A549 (cell line): ENCODE measurements around the gene ZNF622. TPM values are rescaled to one million over a fixed set of nuclear protein-coding genes. Genes with fewer than 3 reads are reported as not detected.

Experiments
- ATAC-seq, 2 experiments: fragments of 200-7000 bp in 1 of 2; fragments of >200 bp in 1 of 2; cut with Nextera tagmentation in 1 of 2; cut with Tn5 transposase in 1 of 2; 3 replicates each; pipeline versions ENCODE4 v1.8.0 to v1.9.1; 2018 to 2020; ENCODE audit warnings: mild to moderate bottlenecking in 1 of 2, moderate library complexity in 1 of 2
- CTCF ChIA-PET: fragments of 300-600 bp; sonication (Branson Sonifier 250); formaldehyde crosslinking; extraction: SDS; loops from one replicate; lab custom pipeline; 2021; ENCODE audit warnings: antibody characterized with exemption, inconsistent platforms; lab: Yijun Ruan, JAX
- POLR2A ChIA-PET: fragments of 350-600 bp; formaldehyde crosslinking; extraction: SDS; loops from one replicate; lab custom pipeline; 2021; ENCODE audit warnings: antibody characterized with exemption, inconsistent platforms; lab: Yijun Ruan, JAX
- DNase-seq, 2 experiments: peaks; one replicate each; pipeline versions ENCODE4 v3.0.0 to v3.0.0-alpha.2; 2011 to 2016; ENCODE audit warnings: low read depth in 1 of 2, low spot score in 1 of 2
- FAIRE-seq: peaks from 2 replicates; lab custom pipeline; 2011; peaks lifted over from hg19 to GRCh38; lab: Jason Lieb, UNC
- H3K27ac ChIP-seq, 2 experiments: fragments of >200 bp; sonication (Bioruptor Twin); formaldehyde crosslinking; 3 replicates each; pipeline ENCODE4 v1.5.1; 2016 to 2017
- H3K4me1 ChIP-seq: fragments of >200 bp; sonication (Bioruptor Twin); formaldehyde crosslinking; 3 replicates; pipeline ENCODE4 v1.6.1; 2016
- H3K4me2 ChIP-seq: fragments of >200 bp; sonication (Bioruptor Twin); formaldehyde crosslinking; 3 replicates; pipeline ENCODE4 v1.6.1; 2016
- H3K4me3 ChIP-seq: fragments of >200 bp; sonication (Bioruptor Twin); formaldehyde crosslinking; 3 replicates; pipeline ENCODE4 v1.5.1; 2016
- H3K9me3 ChIP-seq: fragments of >200 bp; sonication (Bioruptor Twin); formaldehyde crosslinking; 3 replicates; pipeline ENCODE4 v1.6.1; 2016
- CBX2 ChIP-seq: fragments of 200-600 bp; sonication (generic); IDR thresholded peaks from 2 replicates; pipeline ENCODE4 v1.6.1; 2016; ENCODE audit warnings: low read depth, mild to moderate bottlenecking, borderline replicate concordance
- CHD4 ChIP-seq: fragments of 200-600 bp; sonication (generic); IDR thresholded peaks from 2 replicates; pipeline ENCODE4 v1.6.1; 2016; ENCODE audit warnings: antibody characterized with exemption, mild to moderate bottlenecking, borderline replicate concordance
- CTCF ChIP-seq: fragments of >200 bp; sonication (Bioruptor Twin); formaldehyde crosslinking; IDR thresholded peaks from 3 replicates; pipeline ENCODE4 v1.5.1; 2016
- E2F6 ChIP-seq: IDR thresholded peaks from 2 replicates; pipeline ENCODE4 v1.6.1; 2012; ENCODE audit warnings: low read depth, borderline replicate concordance
- ELK1 ChIP-seq: fragments of 150-350 bp; IDR thresholded peaks from 2 replicates; pipeline ENCODE4 v1.6.1; 2014; ENCODE audit warnings: low read depth, mild to moderate bottlenecking, low read length
- EP300 ChIP-seq, 2 experiments: fragments of >200 bp; sonication (Bioruptor Twin); formaldehyde crosslinking; IDR thresholded peaks; 2 replicates in 1 of 2; 3 replicates in 1 of 2; pipeline ENCODE4 v1.6.1; 2016 to 2017
- FOSB ChIP-seq: fragments of 250-450 bp; sonication (Bioruptor Pico); IDR thresholded peaks from 2 replicates; pipeline ENCODE4 v1.5.0; 2020; ENCODE audit warnings: mild to moderate bottlenecking, moderate library complexity
- GATA3 ChIP-seq: IDR thresholded peaks from 2 replicates; pipeline ENCODE4 v1.6.1; 2012; ENCODE audit warnings: borderline replicate concordance
- HOXA7 ChIP-seq: fragments of 250-450 bp; sonication (Bioruptor Pico); IDR thresholded peaks from 2 replicates; pipeline ENCODE4 v1.5.0; 2020; ENCODE audit warnings: mild to moderate bottlenecking, moderate library complexity
- HOXB5 ChIP-seq: fragments of 250-450 bp; sonication (Bioruptor Pico); IDR thresholded peaks from 2 replicates; pipeline ENCODE4 v1.5.0; 2020; ENCODE audit warnings: mild to moderate bottlenecking, moderate library complexity
- JUNB ChIP-seq: fragments of >200 bp; sonication (Bioruptor Twin); formaldehyde crosslinking; IDR thresholded peaks from 2 replicates; pipeline ENCODE4 v1.6.1; 2016
- MAFK ChIP-seq: fragments of 450-650 bp; IDR thresholded peaks from 2 replicates; pipeline ENCODE4 v1.6.1; 2014; ENCODE audit not compliant: partially characterized antibody
- MAZ ChIP-seq: fragments of 150-350 bp; IDR thresholded peaks from 2 replicates; pipeline ENCODE4 v1.6.1; 2014; ENCODE audit warnings: antibody characterized with exemption, low read depth, low read length, borderline replicate concordance
- NFE2L2 ChIP-seq: fragments of 150-350 bp; conservative IDR thresholded peaks from 2 replicates; pipeline ENCODE4 v1.6.1; 2014; ENCODE audit warnings: low read length
- NR3C1 ChIP-seq: fragments of >200 bp; sonication (Bioruptor Twin); formaldehyde crosslinking; IDR thresholded peaks from 3 replicates; pipeline ENCODE4 v1.6.1; 2017
- PHF8 ChIP-seq: fragments of 200-600 bp; sonication (generic); IDR thresholded peaks from 2 replicates; pipeline ENCODE4 v1.6.1; 2016; ENCODE audit warnings: low read depth, mild to moderate bottlenecking, antibody characterized with exemption, moderate library complexity, borderline replicate concordance
- POLR2A ChIP-seq: IDR thresholded peaks from 2 replicates; pipeline ENCODE4 v1.6.1; 2012; ENCODE audit warnings: mild to moderate bottlenecking, low read length
- RARB ChIP-seq: fragments of 250-450 bp; sonication (Bioruptor Pico); IDR thresholded peaks from 2 replicates; pipeline ENCODE4 v1.8.0; 2021; ENCODE audit warnings: mild to moderate bottlenecking, moderate library complexity
- RCOR1 ChIP-seq: fragments of 150-350 bp; IDR thresholded peaks from 2 replicates; pipeline ENCODE4 v1.6.1; 2014; ENCODE audit warnings: antibody characterized with exemption, low read length, low read depth
- RNF2 ChIP-seq: fragments of 200-600 bp; sonication (generic); IDR thresholded peaks from 2 replicates; pipeline ENCODE4 v1.6.1; 2016; ENCODE audit warnings: low read depth, mild to moderate bottlenecking, antibody characterized with exemption, moderate library complexity, borderline replicate concordance
- USF2 ChIP-seq: fragments of 450-650 bp; IDR thresholded peaks from 2 replicates; pipeline ENCODE4 v1.6.1; 2014; ENCODE audit warnings: antibody characterized with exemption
- WGBS: methylation state at CpG from one replicate; pipeline ENCODE4 v1.1.6; 2017; ENCODE audit errors: missing lambda C conversion rate; 5-methylcytosine and 5-hydroxymethylcytosine counted together
- polyA plus RNA-seq, 4 experiments: library from polyadenylated mRNA; depleted of rRNA in 3 of 4; stranded (reverse); fragments of >200 nt; fragmentation: RNase III in 1 of 4; extraction: RNeasy Plus Mini Kit Qiagen cat#74134 plus additional on column Dnase treatment in 1 of 4; gene quantifications; 2 replicates in 3 of 4; 3 replicates in 1 of 4; pipeline ENCODE4 v1.2.3, GENCODE V29; 2011 to 2017

The ZNF622 gene
- polyA plus RNA-seq, 2 of the 4 experiments (the other 2 are of a cell fraction): 23.2 to 38.0 TPM

GRCh38 chr5:16413166-16413860 lies 52.3 kb downstream of the ZNF622 start:
- no peak overlapping the region for H3K27ac ChIP-seq
- no peak overlapping the region for H3K4me2 ChIP-seq
- DNase-seq: no peak
- no peaks in the 10 kb centered on the region for H3K4me1 ChIP-seq
- ChIA-PET CTCF (no interaction called here), POLR2A (no interaction called here)
- no peak overlapping the region for H3K4me3 ChIP-seq
- H3K9me3 ChIP-seq: no peaks in the 10 kb centered on the region
- FAIRE-seq: no peak
- no peak for ATAC-seq
- TF ChIP-seq NR3C1: no peak
- no peak for TF ChIP-seq CBX2
- TF ChIP-seq MAFK: no peak
- TF ChIP-seq NFE2L2: no peak
- TF ChIP-seq E2F6: no peak
- no peak for TF ChIP-seq POLR2A
- no peak for TF ChIP-seq RCOR1
- no peak for TF ChIP-seq HOXA7
- no peak for TF ChIP-seq RNF2
- no peak for TF ChIP-seq GATA3
- TF ChIP-seq RARB (CRISPR knock-in tag): no peak
- TF ChIP-seq CTCF: no peak
- TF ChIP-seq EP300 (IDR thresholded peaks at IDR 0.05): no peak
- no peak for TF ChIP-seq USF2
- no peak for TF ChIP-seq ELK1
- TF ChIP-seq JUNB: no peak
- no peak for TF ChIP-seq PHF8
- no peak for TF ChIP-seq HOXB5
- no peak for TF ChIP-seq MAZ
- TF ChIP-seq CHD4: no peak
- 0% methylated on average over 1 of the region's 1 CpG for WGBS

GRCh38 chr5:16412556-16412955 lies 53.0 kb downstream of the ZNF622 start:
- Histone ChIP-seq H3K4me1 (no peaks in the 10 kb centered on the region), H3K4me2 (no peak overlapping the region), H3K27ac (no peak overlapping the region), H3K9me3 (no peaks in the 10 kb centered on the region), H3K4me3 (no peak overlapping the region)
- FAIRE-seq: no peak
- POLR2A ChIA-PET: no interaction called here
- no peak for DNase-seq
- CTCF ChIA-PET: no interaction called here
- no peak for ATAC-seq
- TF ChIP-seq HOXB5: no peak
- no peak for TF ChIP-seq RARB (CRISPR knock-in tag)
- no peak for TF ChIP-seq FOSB (CRISPR knock-in tag)
